ENCODE measurements around the gene BLID. TPM values are rescaled to one million over a fixed set of nuclear protein-coding genes. Genes with fewer than 3 reads are reported as not detected.

BLID gene
- total RNA-seq, 2 donors from 2014 or later = not detected

- no peaks in the 10 kb centered on the region for H3K9me3 Mint-ChIP-seq
- H3K4me1 Mint-ChIP-seq (ENCODE audit: low read depth) = no peaks in the 10 kb centered on the region
- no peak for DNase-seq
- no peak for ATAC-seq (replicated peaks in 1 of 2)
- H3K4me3 Mint-ChIP-seq = no peak overlapping the region
- no peak overlapping the region for H3K27ac Mint-ChIP-seq
- no peaks in the 10 kb centered on the region for H3K27me3 Mint-ChIP-seq (ENCODE audit: low read depth)
- no peaks in the 10 kb centered on the region for H3K36me3 Mint-ChIP-seq (ENCODE audit: insufficient read depth in 2 of 2)
Observed at GRCh38 chr11:122075016-122075415, 41.0 kb downstream of the BLID start.

GRCh38 chr11:122074022-122074421 is 42.0 kb downstream of the BLID start:
- H3K36me3 Mint-ChIP-seq (ENCODE audit: insufficient read depth in 2 of 2) = no peaks in the 10 kb centered on the region
- no peaks in the 10 kb centered on the region for H3K4me1 Mint-ChIP-seq (ENCODE audit: low read depth)
- H3K27ac Mint-ChIP-seq = no peak overlapping the region
- no peak for DNase-seq
- no peak overlapping the region for H3K4me3 Mint-ChIP-seq
- H3K9me3 Mint-ChIP-seq = no peaks in the 10 kb centered on the region
- ATAC-seq (replicated peaks in 1 of 2) = no peak
- H3K27me3 Mint-ChIP-seq (ENCODE audit: low read depth) = peaks cover 2% of the 10 kb centered on the region

GRCh38 chr11:122071709-122072202 is 44.3 kb downstream of the BLID start:
- DNase-seq = no peak
- Mint-ChIP-seq H3K27me3 (ENCODE audit: low read depth) (peaks cover 16% of the 10 kb centered on the region), H3K27ac (no peak overlapping the region), H3K4me1 (ENCODE audit: low read depth) (no peaks in the 10 kb centered on the region), H3K4me3 (no peak overlapping the region), H3K9me3 (no peaks in the 10 kb centered on the region), H3K36me3 (ENCODE audit: insufficient read depth in 2 of 2) (no peaks in the 10 kb centered on the region)
- ATAC-seq (replicated peaks in 1 of 2) = no peak

GRCh38 chr11:122069707-122070360 is 46.2 kb downstream of the BLID start:
- Mint-ChIP-seq H3K4me3 (no peak overlapping the region), H3K27ac (no peak overlapping the region), H3K27me3 (ENCODE audit: low read depth) (peaks cover 16% of the 10 kb centered on the region), H3K9me3 (no peaks in the 10 kb centered on the region), H3K36me3 (ENCODE audit: insufficient read depth in 2 of 2) (no peaks in the 10 kb centered on the region), H3K4me1 (ENCODE audit: low read depth) (no peaks in the 10 kb centered on the region)
- DNase-seq (no peak), ATAC-seq (replicated peaks in 1 of 2) (no peak)

GRCh38 chr11:122068837-122069236 is 47.2 kb downstream of the BLID start:
- no peaks in the 10 kb centered on the region for H3K36me3 Mint-ChIP-seq (ENCODE audit: insufficient read depth in 2 of 2)
- H3K4me1 Mint-ChIP-seq (ENCODE audit: low read depth) = no peaks in the 10 kb centered on the region
- H3K4me3 Mint-ChIP-seq = no peak overlapping the region
- H3K27ac Mint-ChIP-seq = no peak overlapping the region
- no peaks in the 10 kb centered on the region for H3K9me3 Mint-ChIP-seq
- H3K27me3 Mint-ChIP-seq (ENCODE audit: low read depth) = peaks cover 16% of the 10 kb centered on the region
- no peak for DNase-seq
- ATAC-seq (replicated peaks in 1 of 2) = no peak

- Mint-ChIP-seq H3K36me3 (ENCODE audit: insufficient read depth in 2 of 2) (no peaks in the 10 kb centered on the region), H3K9me3 (no peaks in the 10 kb centered on the region), H3K4me3 (no peak overlapping the region), H3K27ac (no peak overlapping the region), H3K27me3 (ENCODE audit: low read depth) (peaks cover 16% of the 10 kb centered on the region), H3K4me1 (ENCODE audit: low read depth) (no peaks in the 10 kb centered on the region)
- DNase-seq (no peak), ATAC-seq (replicated peaks in 1 of 2) (no peak)
Observed at GRCh38 chr11:122068141-122068540, 47.9 kb downstream of the BLID start.

Data from activated T-cell treated with anti-CD3 and anti-CD28 coated beads, Interleukin-2, amount 50 U/mL, for 72 hours (primary cell).